GM12878 (cell line): ENCODE data around the gene CTNNA3. TPM values are rescaled to one million over a fixed set of nuclear protein-coding genes. Genes with fewer than 3 reads are reported as not detected.

Experiments used
- ATAC-seq: fragments of 200-7000 bp; cut with Tn5 transposase; 3 replicates; pipeline ENCODE4 v1.9.1; 2020; ENCODE audit warnings: mild to moderate bottlenecking, moderate library complexity
- BruUV-seq: library from RNA; stranded (reverse); fragments of 400-500 nt; replicated peaks from 2 replicates; lab custom pipeline; 2021; lab: Mats Ljungman, UMichigan
- CTCF ChIA-PET: fragments of 300-600 bp; sonication (Branson Sonifier 250); formaldehyde crosslinking; extraction: SDS; loops from one replicate; lab custom pipeline; 2021; ENCODE audit warnings: inconsistent platforms; lab: Yijun Ruan, JAX
- POLR2A ChIA-PET: fragments of 350-600 bp; formaldehyde crosslinking; extraction: SDS; loops from one replicate; lab custom pipeline; 2021; ENCODE audit warnings: inconsistent platforms; lab: Charles Lee
- RAD21 ChIA-PET: fragments of 300-600 bp; sonication (Branson Sonifier 250); formaldehyde crosslinking; loops from one replicate; lab custom pipeline; 2023; ENCODE audit warnings: antibody characterized with exemption; ENCODE audit not compliant: unreplicated experiment; lab: Charles Lee
- SMC1A ChIA-PET: fragments of 300-600 bp; sonication (Branson Sonifier 250); formaldehyde crosslinking; loops from one replicate; lab custom pipeline; 2023; ENCODE audit not compliant: unreplicated experiment, uncharacterized antibody; lab: Charles Lee
- DNase-seq: peaks from one replicate; pipeline ENCODE4 v3.0.0-alpha.2; 2011; ENCODE audit warnings: low read depth, low spot score
- FAIRE-seq: peaks from 3 replicates; lab custom pipeline; 2011; peaks lifted over from hg19 to GRCh38; lab: Jason Lieb, UNC
- H2AFZ ChIP-seq: 2 replicates; pipeline ENCODE4 v1.6.0; 2011; ENCODE audit warnings: low read depth, low read length, control low read depth; ENCODE audit not compliant: control insufficient read depth
- H3K27ac ChIP-seq: 2 replicates; pipeline ENCODE4 v1.5.1; 2011; ENCODE audit warnings: control low read depth; ENCODE audit not compliant: control insufficient read depth, insufficient read depth
- H3K27me3 ChIP-seq, 2 experiments: replicated peaks in 1 of 2; 2 replicates each; pipeline versions ENCODE4 v1.6.0 to v1.6.1; 2011; ENCODE audit warnings: low read length in 1 of 2; ENCODE audit not compliant: control insufficient read depth in 2 of 2, insufficient read depth in 2 of 2
- H3K36me3 ChIP-seq, 2 experiments: 2 replicates each; pipeline ENCODE4 v1.5.1; 2011; ENCODE audit warnings: low read length in 1 of 2; ENCODE audit not compliant: control insufficient read depth in 2 of 2, insufficient read depth in 2 of 2
- H3K4me1 ChIP-seq: 2 replicates; pipeline ENCODE4 v1.6.1; 2011; ENCODE audit warnings: mild to moderate bottlenecking, low read length, moderate library complexity, mixed read lengths; ENCODE audit not compliant: control insufficient read depth, insufficient read depth
- H3K4me2 ChIP-seq: 2 replicates; pipeline ENCODE4 v1.6.0; 2011; ENCODE audit warnings: control low read depth; ENCODE audit not compliant: control insufficient read depth, insufficient read depth
- H3K4me3 ChIP-seq: fragments of 200-600 bp; sonication (generic); 2 replicates; pipeline ENCODE4 v1.5.1; 2016
- H3K79me2 ChIP-seq: 2 replicates; pipeline ENCODE4 v1.6.0; 2011; ENCODE audit warnings: low read length; ENCODE audit not compliant: control insufficient read depth, insufficient read depth
- H3K9ac ChIP-seq: 2 replicates; pipeline ENCODE4 v1.8.0; 2011; ENCODE audit warnings: low read length, control low read depth, mixed read lengths; ENCODE audit not compliant: control insufficient read depth, insufficient read depth
- H3K9me3 ChIP-seq: replicated peaks from 3 replicates; pipeline ENCODE4 v1.5.1; 2011; ENCODE audit warnings: mild to moderate bottlenecking, low read length; ENCODE audit not compliant: control insufficient read depth, insufficient read depth
- H4K20me1 ChIP-seq: 2 replicates; pipeline ENCODE4 v1.6.0; 2011; ENCODE audit not compliant: control insufficient read depth, insufficient read depth
- KLF5 ChIP-seq: fragments of 450-650 bp; IDR thresholded peaks from 2 replicates; pipeline ENCODE4 v1.6.1; 2014; ENCODE audit warnings: mild to moderate bottlenecking; ENCODE audit not compliant: partially characterized antibody
- NFYB ChIP-seq: IDR thresholded peaks from 2 replicates; pipeline ENCODE4 v1.6.1; 2011; ENCODE audit warnings: low read depth, mild to moderate bottlenecking, low read length, improper control_type of control experiment, moderate library complexity; ENCODE audit not compliant: insufficient read depth
- RUNX3 ChIP-seq: IDR thresholded peaks from 2 replicates; pipeline ENCODE4 v1.6.1; 2012; ENCODE audit warnings: low read length, inconsistent platforms
- ZBTB40 ChIP-seq: fragments of 450-650 bp; IDR thresholded peaks from 2 replicates; pipeline ENCODE4 v1.6.1; 2016; ENCODE audit warnings: mild to moderate bottlenecking, moderate library complexity, borderline replicate concordance
- ZNF24 ChIP-seq: fragments of 450-650 bp; IDR thresholded peaks from 2 replicates; pipeline ENCODE4 v1.6.1; 2017; ENCODE audit warnings: antibody characterized with exemption, mild to moderate bottlenecking
- in situ Hi-C: fragments of 300-500 bp; cut with MboI; formaldehyde crosslinking; loops from 9 replicates; pipeline ENCODE4 v1.14.3; 2018; ENCODE audit warnings: mixed read lengths
- intact Hi-C: fragments of 100-400 bp; cut with micrococcal nuclease; formaldehyde crosslinking; loops from one replicate; pipeline ENCODE4 v1.14.2; 2022; ENCODE audit not compliant: unreplicated experiment
- polyA plus RNA-seq, 11 experiments: library from polyadenylated mRNA; depleted of rRNA in 4 of 11; unstranded in 6 of 11; stranded (reverse) in 5 of 11; fragments of >200 nt; fragmentation: Nextera tagmentation in 4 of 11; fragmentation: Illumina TruSeq in 1 of 11; extraction: Ambion mirVana in 4 of 11; extraction: Trizol in 1 of 11; gene quantifications; 1 replicate in 1 of 11; 2 replicates in 10 of 11; pipeline versions ENCODE4 v1.2.1 to v1.2.3, GENCODE V29; 2011 to 2016; ENCODE audit warnings: inconsistent platforms in 2 of 11, missing spikeins in 2 of 11, low read depth in 1 of 11
- total RNA-seq, 4 experiments: library from RNA; depleted of rRNA in 3 of 4; stranded (reverse); fragments of >200 nt in 3 of 4; fragmentation: Illumina TruSeq in 1 of 4; extraction: Trizol in 1 of 4; gene quantifications; 2 replicates each; pipeline versions ENCODE4 v1.2.1 to v1.2.3, GENCODE V29; 2013 to 2021

The CTNNA3 gene
- total and polyA plus RNA-seq, 10 of the 15 experiments (the other 5 are each of a cell fraction or from before 2014, with no cell fraction given): under 0.01 to 4.5 (median 0.22) TPM; not detected in 2

- H3K4me3 ChIP-seq: no peak overlapping the region
- H2AFZ ChIP-seq: no peak overlapping the region
- no peaks in the 10 kb centered on the region for H3K79me2 ChIP-seq
- no peaks in the 10 kb centered on the region for H3K9me3 ChIP-seq
- H3K27me3 ChIP-seq: no peaks in the 10 kb centered on the region
- FAIRE-seq (no peak), ATAC-seq (no peak), DNase-seq (no peak)
- TF ChIP-seq KLF5 (no peak), NFYB (no peak), ZNF24 (no peak), RUNX3 (no peak), ZBTB40 (no peak)
- no peak overlapping the region for H3K9ac ChIP-seq
- no peak overlapping the region for H3K27ac ChIP-seq
- no peaks in the 10 kb centered on the region for H4K20me1 ChIP-seq
- intact Hi-C loops (no loop called here), in situ Hi-C loops (no loop called here)
- ChIA-PET CTCF (no interaction called here), POLR2A (no interaction called here), SMC1A (interaction anchor here (1.5 to 2.0 kb wide), 2 partner anchors 10 to 17 kb away, joined by 3 to 5 read pairs; no protein-coding TSS in a partner anchor), RAD21 (no interaction called here)
- no peak overlapping the region for H3K4me2 ChIP-seq
- no peaks in the 10 kb centered on the region for H3K36me3 ChIP-seq
- no peaks in the 10 kb centered on the region for H3K4me1 ChIP-seq
- no TSS peak for BruUV-seq
These were observed 826.4 kb downstream of the CTNNA3 start for GRCh38 chr10:66869635-66870034.
